H9 (cell line): ENCODE measurements around the gene ZNF813. TPM values are rescaled to one million over a fixed set of nuclear protein-coding genes. Genes with fewer than 3 reads are reported as not detected.

Experiments
- DNase-seq: peaks from one replicate; pipeline ENCODE4 v3.0.0-alpha.2; 2017
- H2AFZ ChIP-seq: one replicate; pipeline ENCODE4 v1.6.1; 2013; ENCODE audit warnings: mild to moderate bottlenecking, low read length, control low read depth, moderate library complexity
- H2AK5ac ChIP-seq: 2 replicates; pipeline ENCODE4 v1.6.1; 2013; ENCODE audit warnings: low read length, control low read depth, mixed read lengths; ENCODE audit not compliant: insufficient read length
- H2BK120ac ChIP-seq: one replicate; pipeline ENCODE4 v1.6.1; 2013; ENCODE audit warnings: low read depth, mild to moderate bottlenecking, low read length, control low read depth, inconsistent platforms; ENCODE audit not compliant: poor library complexity, severe bottlenecking
- H2BK12ac ChIP-seq: 2 replicates; pipeline ENCODE4 v1.6.1; 2013; ENCODE audit warnings: low read length, control low read depth, mixed read lengths, low read depth; ENCODE audit not compliant: insufficient read length
- H2BK15ac ChIP-seq: 2 replicates; pipeline ENCODE4 v1.6.1; 2013; ENCODE audit warnings: low read depth, low read length, control low read depth
- H2BK20ac ChIP-seq: one replicate; pipeline ENCODE4 v1.6.1; 2013; ENCODE audit warnings: low read depth, mild to moderate bottlenecking, low read length, control low read depth, inconsistent platforms; ENCODE audit not compliant: poor library complexity, severe bottlenecking
- H2BK5ac ChIP-seq: 2 replicates; pipeline ENCODE4 v1.6.1; 2013; ENCODE audit warnings: low read length, control low read depth, mixed read lengths; ENCODE audit not compliant: insufficient read length
- H3K14ac ChIP-seq: 2 replicates; pipeline ENCODE4 v1.6.1; 2013; ENCODE audit warnings: low read length, control low read depth; ENCODE audit not compliant: insufficient read depth
- H3K18ac ChIP-seq: 2 replicates; pipeline ENCODE4 v1.6.1; 2013; ENCODE audit warnings: low read depth, mild to moderate bottlenecking, mixed read lengths, low read length, control low read depth; ENCODE audit not compliant: insufficient read length
- H3K23ac ChIP-seq: 2 replicates; pipeline ENCODE4 v1.6.1; 2013; ENCODE audit warnings: low read length, control low read depth, mixed read lengths, low read depth; ENCODE audit not compliant: insufficient read length
- H3K23me2 ChIP-seq: 2 replicates; pipeline ENCODE4 v1.6.1; 2013; ENCODE audit warnings: low read depth, mild to moderate bottlenecking, mixed read lengths, low read length, control low read depth; ENCODE audit not compliant: insufficient read length, poor library complexity, severe bottlenecking
- H3K27ac ChIP-seq: 2 replicates; pipeline ENCODE4 v1.5.1; 2013; ENCODE audit warnings: low read length, control low read depth, mixed read lengths, low read depth; ENCODE audit not compliant: insufficient read length
- H3K27me3 ChIP-seq: 2 replicates; pipeline ENCODE4 v1.6.1; 2013; ENCODE audit warnings: low read length, control low read depth, inconsistent platforms; ENCODE audit not compliant: insufficient read depth
- H3K4ac ChIP-seq: 2 replicates; pipeline ENCODE4 v1.6.1; 2013; ENCODE audit warnings: low read depth, mild to moderate bottlenecking, control low read depth, inconsistent platforms, low read length, moderate library complexity
- H3K4me1 ChIP-seq: 2 replicates; pipeline ENCODE4 v1.6.1; 2013; ENCODE audit warnings: low read length, control low read depth, inconsistent platforms; ENCODE audit not compliant: insufficient read depth
- H3K4me2 ChIP-seq: 2 replicates; pipeline ENCODE4 v1.6.1; 2013; ENCODE audit warnings: low read length, control low read depth, mixed read lengths; ENCODE audit not compliant: insufficient read length, insufficient read depth
- H3K56ac ChIP-seq: 2 replicates; pipeline ENCODE4 v1.6.1; 2013; ENCODE audit warnings: low read depth, mild to moderate bottlenecking, mixed read lengths, low read length, control low read depth; ENCODE audit not compliant: insufficient read length
- H3K79me1 ChIP-seq: 2 replicates; pipeline ENCODE4 v1.6.1; 2013; ENCODE audit warnings: low read depth, mild to moderate bottlenecking, moderate library complexity, low read length, control low read depth, inconsistent platforms; ENCODE audit not compliant: insufficient read depth, poor library complexity, severe bottlenecking
- H3K79me2 ChIP-seq: 2 replicates; pipeline ENCODE4 v1.6.1; 2013; ENCODE audit warnings: low read length, control low read depth, inconsistent platforms; ENCODE audit not compliant: insufficient read depth
- H3K9ac ChIP-seq: 2 replicates; pipeline ENCODE4 v1.6.1; 2013; ENCODE audit warnings: low read length, control low read depth, mixed read lengths; ENCODE audit not compliant: insufficient read length; ENCODE audit errors: extremely low read depth
- H3K9me3 ChIP-seq: one replicate; pipeline ENCODE4 v1.6.1; 2013; ENCODE audit warnings: low read depth, low read length, inconsistent platforms; ENCODE audit not compliant: control insufficient read depth
- H3T11ph ChIP-seq: one replicate; pipeline ENCODE4 v1.6.1; 2013; ENCODE audit warnings: mild to moderate bottlenecking, low read length, control low read depth, inconsistent platforms
- H4K20me1 ChIP-seq: one replicate; pipeline ENCODE4 v1.6.1; 2013; ENCODE audit not compliant: control insufficient read depth, insufficient read length, insufficient read depth
- H4K5ac ChIP-seq: 2 replicates; pipeline ENCODE4 v1.6.1; 2013; ENCODE audit warnings: low read depth, mild to moderate bottlenecking, mixed read lengths, low read length, control low read depth; ENCODE audit not compliant: insufficient read length
- H4K8ac ChIP-seq: replicated peaks from 2 replicates; pipeline ENCODE4 v1.6.1; 2013; ENCODE audit warnings: low read length, control low read depth, mixed read lengths, low read depth; ENCODE audit not compliant: insufficient read length
- H4K91ac ChIP-seq: 2 replicates; pipeline ENCODE4 v1.6.1; 2013; ENCODE audit warnings: low read depth, mild to moderate bottlenecking, moderate library complexity, mixed read lengths, low read length, control low read depth; ENCODE audit not compliant: insufficient read length
- H3K27ac Mint-ChIP-seq, 3 experiments: 2 replicates in 2 of 3; 3 replicates in 1 of 3; pipeline ENCODE4 v1.8.0; 2020 to 2021; ENCODE audit warnings: mixed read lengths in 3 of 3, mild to moderate bottlenecking in 1 of 3, moderate library complexity in 1 of 3
- H3K27me3 Mint-ChIP-seq: 2 replicates; pipeline ENCODE4 v1.8.0; 2021; ENCODE audit warnings: low read depth, mild to moderate bottlenecking, moderate library complexity, mixed read lengths
- H3K36me3 Mint-ChIP-seq, 3 experiments: 2 replicates in 2 of 3; 3 replicates in 1 of 3; pipeline ENCODE4 v1.8.0; 2020 to 2021; ENCODE audit warnings: low read depth in 3 of 3, mixed read lengths in 3 of 3; ENCODE audit not compliant: insufficient read depth in 1 of 3
- H3K4me1 Mint-ChIP-seq, 2 experiments: 2 replicates each; pipeline ENCODE4 v1.8.0; 2020; ENCODE audit warnings: mixed read lengths in 2 of 2
- H3K4me3 Mint-ChIP-seq, 2 experiments: 2 replicates in 1 of 2; 3 replicates in 1 of 2; pipeline ENCODE4 v1.8.0; 2020 to 2021; ENCODE audit warnings: mild to moderate bottlenecking in 2 of 2, mixed read lengths in 2 of 2, moderate library complexity in 1 of 2
- H3K9me3 Mint-ChIP-seq, 2 experiments: 2 replicates in 1 of 2; 3 replicates in 1 of 2; pipeline ENCODE4 v1.8.0; 2020; ENCODE audit warnings: mild to moderate bottlenecking in 2 of 2, mixed read lengths in 2 of 2, moderate library complexity in 1 of 2
- CTCF ChIP-seq: fragments of 200-600 bp; sonication (generic); conservative IDR thresholded peaks from 3 replicates; pipeline ENCODE4 v1.8.0; 2021; ENCODE audit warnings: antibody characterized with exemption, mild to moderate bottlenecking
- WGBS: extraction: QIAGEN DNeasy Blood & Tissue Kit; methylation state at CpG from one replicate; pipeline ENCODE4 v1.1.7; 2013; ENCODE audit warnings: missing lambda C conversion rate, low lambda C conversion rate, mixed read lengths; ENCODE audit not compliant: insufficient read length; ENCODE audit errors: extremely low coverage; 5-methylcytosine and 5-hydroxymethylcytosine counted together
- total RNA-seq: library from RNA; stranded (reverse); gene quantifications from 2 replicates; pipeline ENCODE4 v1.2.1, GENCODE V29; 2021

ZNF813 gene
- total RNA-seq, 1 experiment from 2014 or later = 17.3 TPM

- no peak overlapping the region for H4K91ac ChIP-seq
- H2AFZ ChIP-seq = no peak overlapping the region
- no peak overlapping the region for H3K4me3 Mint-ChIP-seq
- H3K9ac ChIP-seq = no peak overlapping the region
- H4K20me1 ChIP-seq = no peaks in the 10 kb centered on the region
- no peak overlapping the region for H3K14ac ChIP-seq
- H3K36me3 Mint-ChIP-seq = peaks cover 6 to 51% (median 36%) of the 10 kb centered on the region in 3 experiments
- no peak overlapping the region for H3K4me2 ChIP-seq
- H3K27me3 ChIP-seq = no peaks in the 10 kb centered on the region
- no peak overlapping the region for H2BK120ac ChIP-seq
- no peak overlapping the region for H4K8ac ChIP-seq
- H3K18ac ChIP-seq = no peak overlapping the region
- DNase-seq = no peak
- no peak overlapping the region for H4K5ac ChIP-seq
- H3T11ph ChIP-seq = no peak overlapping the region
- H3K79me2 ChIP-seq = no peaks in the 10 kb centered on the region
- H3K56ac ChIP-seq = no peak overlapping the region
- H2BK5ac ChIP-seq = no peak overlapping the region
- no peaks in the 10 kb centered on the region for H3K79me1 ChIP-seq
- H3K4ac ChIP-seq = no peak overlapping the region
- no peak overlapping the region for H2BK15ac ChIP-seq
- H3K27ac ChIP-seq = no peak overlapping the region
- no peak overlapping the region for H3K23ac ChIP-seq
- no peaks in the 10 kb centered on the region for H3K27me3 Mint-ChIP-seq
- H3K9me3 ChIP-seq = no peaks in the 10 kb centered on the region
- H3K27ac Mint-ChIP-seq = peak overlapping the region in 2 of 3 experiments; percentile 56 to 65; a peak in 4 of 7 replicates
- no peaks in the 10 kb centered on the region for H3K9me3 Mint-ChIP-seq
- H3K4me1 ChIP-seq = peaks cover 6% of the 10 kb centered on the region; the same call in 1 of the 2 replicates
- H3K23me2 ChIP-seq = no peaks in the 10 kb centered on the region
- no peak overlapping the region for H2BK20ac ChIP-seq
- H2AK5ac ChIP-seq = no peak overlapping the region
- no peak for TF ChIP-seq CTCF
- no peak overlapping the region for H2BK12ac ChIP-seq
- H3K4me1 Mint-ChIP-seq = peaks cover 14% of the 10 kb centered on the region in 2 experiments
- no CpG with 5 or more reads among the region's 25 CpGs for WGBS
Measured at GRCh38 chr19:53545271-53546065, 77.9 kb downstream of the ZNF813 start.

Other genes with a start within 250 kb of the ZNF813 start
- 39.3 and 40.5 TPM in 2 replicates for gene ZNF677, start 212.9 kb upstream of the ZNF813 start, total RNA-seq
- gene VN1R2, start 209.4 kb upstream of the ZNF813 start, total RNA-seq = not detected in 2 replicates
- not detected in 2 replicates for gene VN1R4, start 200.0 kb upstream of the ZNF813 start, total RNA-seq
- 17.4 TPM in 2 replicates for gene ZNF845, start 134.0 kb upstream of the ZNF813 start, total RNA-seq
- 37.7 and 39.2 TPM in 2 replicates for gene ZNF525, start 102.0 kb upstream of the ZNF813 start, total RNA-seq
- 20.4 and 23.1 TPM in 2 replicates for gene ZNF765, start 72.6 kb upstream of the ZNF813 start, total RNA-seq
- 32.7 and 33.8 TPM in 2 replicates for gene ZNF761, start 35.7 kb upstream of the ZNF813 start, total RNA-seq
- gene ZNF331, start 70.4 kb downstream of the ZNF813 start, total RNA-seq = 50.6 and 57.2 TPM in 2 replicates
- not detected in 2 replicates for gene DPRX, start 164.3 kb downstream of the ZNF813 start, total RNA-seq